ENCODE data around the gene POLR1B.
"Not testable (repeated sequence)": the region's sequence is repeated elsewhere in the genome, so short reads cannot be mapped to it uniquely, and the experiment has no call there.

POLR1B gene, protein sequence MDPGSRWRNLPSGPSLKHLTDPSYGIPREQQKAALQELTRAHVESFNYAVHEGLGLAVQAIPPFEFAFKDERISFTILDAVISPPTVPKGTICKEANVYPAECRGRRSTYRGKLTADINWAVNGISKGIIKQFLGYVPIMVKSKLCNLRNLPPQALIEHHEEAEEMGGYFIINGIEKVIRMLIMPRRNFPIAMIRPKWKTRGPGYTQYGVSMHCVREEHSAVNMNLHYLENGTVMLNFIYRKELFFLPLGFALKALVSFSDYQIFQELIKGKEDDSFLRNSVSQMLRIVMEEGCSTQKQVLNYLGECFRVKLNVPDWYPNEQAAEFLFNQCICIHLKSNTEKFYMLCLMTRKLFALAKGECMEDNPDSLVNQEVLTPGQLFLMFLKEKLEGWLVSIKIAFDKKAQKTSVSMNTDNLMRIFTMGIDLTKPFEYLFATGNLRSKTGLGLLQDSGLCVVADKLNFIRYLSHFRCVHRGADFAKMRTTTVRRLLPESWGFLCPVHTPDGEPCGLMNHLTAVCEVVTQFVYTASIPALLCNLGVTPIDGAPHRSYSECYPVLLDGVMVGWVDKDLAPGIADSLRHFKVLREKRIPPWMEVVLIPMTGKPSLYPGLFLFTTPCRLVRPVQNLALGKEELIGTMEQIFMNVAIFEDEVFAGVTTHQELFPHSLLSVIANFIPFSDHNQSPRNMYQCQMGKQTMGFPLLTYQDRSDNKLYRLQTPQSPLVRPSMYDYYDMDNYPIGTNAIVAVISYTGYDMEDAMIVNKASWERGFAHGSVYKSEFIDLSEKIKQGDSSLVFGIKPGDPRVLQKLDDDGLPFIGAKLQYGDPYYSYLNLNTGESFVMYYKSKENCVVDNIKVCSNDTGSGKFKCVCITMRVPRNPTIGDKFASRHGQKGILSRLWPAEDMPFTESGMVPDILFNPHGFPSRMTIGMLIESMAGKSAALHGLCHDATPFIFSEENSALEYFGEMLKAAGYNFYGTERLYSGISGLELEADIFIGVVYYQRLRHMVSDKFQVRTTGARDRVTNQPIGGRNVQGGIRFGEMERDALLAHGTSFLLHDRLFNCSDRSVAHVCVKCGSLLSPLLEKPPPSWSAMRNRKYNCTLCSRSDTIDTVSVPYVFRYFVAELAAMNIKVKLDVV

DNA sequence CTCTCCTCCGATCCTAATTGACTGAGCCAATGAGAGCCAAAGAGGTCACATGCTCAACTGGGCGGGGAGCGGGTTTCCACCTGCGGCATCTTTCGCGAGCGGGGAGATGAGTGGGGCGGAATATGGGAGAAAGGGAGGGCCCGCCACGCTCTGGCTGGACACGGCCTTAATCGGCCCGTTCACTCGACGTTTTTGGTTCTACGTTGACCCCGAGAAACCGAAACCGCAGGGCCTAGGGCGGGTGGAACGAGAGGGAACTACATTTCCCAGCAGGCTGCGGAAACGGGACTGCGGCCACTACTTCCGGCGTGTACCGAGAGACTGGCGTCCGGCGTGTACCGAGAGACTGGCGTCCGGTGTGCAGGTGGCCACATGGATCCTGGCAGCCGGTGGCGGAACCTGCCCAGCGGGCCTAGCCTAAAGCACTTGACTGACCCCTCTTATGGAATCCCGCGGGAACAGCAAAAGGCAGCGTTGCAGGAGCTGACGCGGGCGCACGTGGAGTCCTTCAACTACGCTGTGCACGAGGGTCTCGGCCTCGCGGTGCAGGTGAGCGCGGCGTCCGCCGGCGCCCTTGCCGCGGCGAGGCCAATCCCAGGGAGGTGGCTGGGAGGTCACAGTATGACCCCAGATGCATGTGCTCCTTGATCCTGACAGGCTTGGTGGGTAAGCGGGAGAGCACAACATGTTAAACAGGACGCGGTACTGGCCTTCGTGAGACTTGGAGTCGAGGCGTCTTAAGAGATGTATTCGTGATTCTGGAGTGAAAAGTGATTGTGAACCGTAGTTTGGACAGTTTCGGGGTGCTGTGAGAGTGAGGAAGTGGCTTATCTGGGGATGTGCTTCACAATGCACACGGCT is at the start of gene POLR1B:
Gene POLR1B (plus strand): TSS at position 343 of the 861 bp plus-strand sequence. CDS start 30 bp downstream, at position 373.
- DNase-seq = peak; percentile 73

DNA sequence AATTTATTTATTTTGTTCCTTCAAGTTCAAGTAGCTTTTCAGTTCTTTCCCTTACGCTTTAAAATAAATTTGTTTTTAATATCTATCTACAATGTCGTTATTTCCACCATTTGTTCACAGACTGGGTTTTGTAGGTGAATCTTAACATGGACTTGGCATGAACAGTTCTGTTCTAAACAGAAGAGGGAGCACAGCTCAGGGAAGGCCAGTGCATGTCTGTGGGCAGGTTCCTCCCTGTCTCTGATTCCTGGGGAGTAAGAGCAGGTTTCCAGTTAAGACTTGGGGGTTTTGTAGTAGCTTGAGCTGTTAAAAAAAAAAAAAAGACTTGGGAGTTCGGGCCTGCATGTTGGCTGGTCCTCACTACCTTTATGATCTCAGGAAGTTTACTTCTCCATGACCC is 49.2 kb upstream of the POLR1B start:
- no peak for DNase-seq

DNA sequence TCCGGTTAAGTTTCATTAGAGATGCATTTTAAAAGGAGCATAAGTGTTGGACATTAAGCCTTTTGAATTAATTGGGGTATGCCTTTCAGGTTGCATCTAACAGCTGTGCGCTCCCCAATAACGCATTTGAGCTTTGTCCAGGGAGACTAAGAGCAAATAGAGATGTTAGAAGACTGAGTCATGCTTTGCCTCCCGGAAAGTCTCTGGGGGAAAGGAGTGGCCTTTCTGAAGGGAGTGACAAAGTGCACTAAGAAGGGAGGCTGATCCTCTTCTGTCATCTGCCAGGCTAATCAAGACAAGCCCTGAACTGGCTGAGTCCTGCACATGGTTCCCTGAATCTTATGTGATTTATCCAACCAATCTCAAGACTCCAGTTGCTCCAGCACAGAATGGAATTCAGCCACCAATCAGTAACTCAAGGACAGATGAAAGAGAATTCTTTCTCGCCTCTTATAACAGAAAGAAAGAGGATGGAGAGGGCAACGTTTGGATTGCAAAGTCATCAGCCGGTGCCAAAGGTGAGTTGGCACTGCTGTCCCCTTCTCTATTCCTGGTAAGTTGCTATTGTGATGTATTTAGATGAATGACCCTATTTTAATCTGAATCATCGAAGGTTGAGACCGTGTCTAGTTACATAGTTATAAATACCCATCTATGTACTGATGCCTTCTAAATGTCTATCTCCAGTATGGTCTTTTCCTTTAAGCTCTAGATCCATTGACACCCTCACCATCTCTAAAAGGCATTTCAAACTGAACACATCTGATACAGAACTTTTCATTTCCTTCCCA is 48.2 kb upstream of the POLR1B start:
- DNase-seq = no peak

DNA sequence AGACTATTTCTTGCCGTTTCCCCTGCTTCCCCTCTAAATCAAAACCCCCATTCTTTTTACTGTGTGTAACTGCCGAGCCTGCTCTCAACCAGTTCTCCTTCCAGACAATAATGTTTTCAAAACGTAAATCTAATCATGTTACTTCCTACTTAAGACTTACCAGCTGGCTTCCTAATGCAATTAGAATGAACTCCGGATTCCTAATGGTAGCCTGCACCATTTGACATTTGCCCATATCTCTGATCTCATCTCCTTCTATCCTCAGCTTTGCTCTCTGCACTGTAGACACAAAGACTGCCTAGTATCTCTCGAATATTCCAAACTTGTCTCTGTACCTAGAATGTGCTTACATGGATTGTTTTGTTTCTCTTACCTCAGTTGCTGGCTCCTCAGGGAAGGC is 47.4 kb upstream of the POLR1B start:
- DNase-seq = no peak

DNA sequence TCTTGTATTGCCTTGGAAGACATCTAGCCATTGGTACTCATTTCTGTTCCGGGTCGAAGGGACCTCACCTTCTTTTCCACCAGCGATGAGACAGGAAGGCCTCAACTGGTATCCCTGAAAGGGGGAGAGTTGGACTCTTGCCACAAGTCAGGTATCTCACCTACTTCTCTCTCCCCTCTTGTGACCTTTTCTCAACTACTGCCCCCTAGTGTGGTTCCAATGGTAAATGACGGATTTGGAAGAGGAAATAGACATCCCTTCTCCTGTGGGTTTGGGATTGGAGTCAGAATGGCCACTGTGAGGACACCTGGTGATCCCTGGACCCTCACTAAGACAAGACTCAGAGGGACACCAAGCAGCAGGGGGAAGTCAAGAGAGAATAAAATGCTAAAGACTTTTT is 46.4 kb upstream of the POLR1B start:
- DNase-seq = not testable (repeated sequence)

DNA sequence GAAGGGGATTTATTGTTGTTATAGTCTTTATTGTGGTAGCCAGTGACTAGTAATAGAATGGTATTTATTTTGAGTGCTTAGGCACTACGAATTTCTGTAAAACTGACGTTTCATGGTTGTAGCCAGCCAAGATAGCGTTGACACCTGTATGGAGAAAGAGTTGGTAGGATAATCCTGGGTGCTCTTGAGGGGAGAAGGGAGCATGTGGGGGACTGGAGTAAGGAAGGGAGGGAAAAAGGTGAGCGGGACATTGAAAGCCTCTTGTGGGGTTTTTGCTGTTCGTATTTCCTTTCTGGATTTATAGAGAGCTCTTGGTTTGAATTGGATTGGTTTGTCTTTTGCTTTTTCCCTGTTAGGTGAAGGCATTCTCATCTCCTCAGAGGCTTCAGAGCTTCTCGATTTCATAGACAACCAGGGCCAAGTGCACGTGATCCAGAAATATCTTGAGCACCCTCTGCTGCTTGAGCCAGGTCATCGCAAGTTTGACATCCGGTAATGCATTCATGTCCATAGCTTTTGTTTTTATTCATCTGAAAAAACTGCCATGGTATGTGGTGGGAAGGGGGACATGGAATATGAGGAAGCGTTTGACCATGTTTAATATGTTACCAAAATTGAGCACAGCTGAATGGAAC is 41.3 kb upstream of the POLR1B start:
- peak; percentile 62 for DNase-seq

DNA sequence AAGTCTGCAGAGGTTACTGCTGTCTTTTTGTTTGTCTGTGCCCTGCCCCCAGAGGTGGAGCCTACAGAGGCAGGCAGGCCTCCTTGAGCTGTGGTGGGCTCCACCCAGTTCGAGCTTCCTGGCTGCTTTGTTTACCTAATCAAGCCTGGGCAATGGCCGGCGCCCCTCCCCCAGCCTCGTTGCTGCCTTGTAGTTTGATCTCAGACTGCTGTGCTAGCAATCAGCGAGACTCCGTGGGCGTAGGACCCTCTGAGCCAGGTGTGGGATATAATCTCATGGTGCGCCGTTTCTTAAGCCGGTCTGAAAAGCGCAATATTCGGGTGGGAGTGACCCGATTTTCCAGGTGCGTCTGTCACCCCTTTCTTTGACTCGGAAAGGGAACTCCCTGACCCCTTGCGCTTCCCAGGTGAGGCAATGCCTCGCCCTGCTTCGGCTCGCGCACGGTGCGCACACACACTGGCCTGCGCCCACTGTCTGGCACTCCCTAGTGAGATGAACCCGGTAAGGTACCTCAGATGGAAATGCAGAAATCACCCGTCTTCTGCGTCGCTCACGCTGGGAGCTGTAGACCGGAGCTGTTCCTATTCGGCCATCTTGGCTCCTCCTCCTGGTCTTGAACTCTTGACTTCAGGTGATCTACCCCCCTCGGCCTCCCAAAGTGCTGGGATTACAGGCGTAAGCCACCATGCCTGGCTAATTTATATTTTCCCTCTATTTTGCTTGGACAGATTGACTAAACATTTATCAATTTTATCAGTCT is 32.8 kb upstream of the POLR1B start:
- not testable (repeated sequence) for DNase-seq

DNA sequence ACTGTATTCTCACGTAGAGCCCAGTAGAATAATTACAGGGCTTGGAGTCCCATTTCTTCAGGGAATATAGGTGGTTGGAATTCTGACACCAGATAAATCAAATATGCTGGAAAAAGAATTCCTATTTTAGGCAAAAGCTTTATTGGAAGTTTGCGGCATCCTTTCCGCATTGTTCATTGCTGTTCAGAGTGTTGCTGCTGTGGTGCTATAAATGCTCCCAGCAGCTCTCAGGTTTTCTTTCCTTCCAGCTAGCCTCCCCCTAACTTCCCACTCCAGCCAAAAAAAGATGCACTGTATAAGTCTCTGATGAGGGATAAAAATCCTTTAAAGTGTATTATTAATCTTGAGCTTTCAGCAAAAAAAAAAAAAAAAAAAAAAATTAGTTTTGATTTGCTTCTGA is 25.5 kb upstream of the POLR1B start:
- DNase-seq = no peak

DNA sequence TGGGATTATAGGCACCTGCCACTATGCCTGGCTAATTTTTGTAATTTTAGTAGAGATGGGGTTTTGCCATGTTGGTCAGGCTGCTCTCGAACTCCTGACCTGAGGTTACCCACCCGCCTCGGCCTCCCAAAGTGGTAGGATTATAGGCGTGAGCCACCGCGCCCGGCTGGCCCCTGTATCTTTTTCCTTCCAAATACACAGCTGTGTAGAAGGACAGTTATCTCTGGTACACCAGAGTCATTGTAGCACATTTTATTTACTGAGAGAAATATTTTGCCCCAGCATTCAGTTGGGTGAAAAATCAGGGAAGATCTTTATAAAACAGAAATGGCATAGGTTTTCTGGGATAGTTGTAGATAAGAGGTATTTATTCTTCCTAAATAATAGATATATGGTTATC is 23.5 kb upstream of the POLR1B start:
- DNase-seq = no peak

DNA sequence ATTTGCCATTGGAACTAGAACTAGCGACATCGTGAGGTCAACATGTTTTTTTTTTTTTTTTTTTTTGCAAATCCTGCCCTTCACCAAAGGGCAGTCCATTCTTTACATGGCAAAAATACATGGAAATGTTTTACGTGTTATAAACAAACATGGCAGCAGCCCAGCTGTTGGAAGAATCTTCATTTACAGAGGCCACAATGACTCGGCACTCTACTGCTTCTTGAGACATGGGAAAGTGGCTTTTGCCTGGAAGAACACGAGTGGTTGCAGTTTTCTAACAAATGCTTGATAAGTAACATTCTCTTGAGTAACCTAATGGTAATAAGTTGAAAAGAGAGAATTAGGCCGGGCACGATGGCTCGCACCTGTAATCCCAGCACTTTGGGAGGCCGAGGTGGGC is 22.8 kb upstream of the POLR1B start:
- no peak for DNase-seq

DNA sequence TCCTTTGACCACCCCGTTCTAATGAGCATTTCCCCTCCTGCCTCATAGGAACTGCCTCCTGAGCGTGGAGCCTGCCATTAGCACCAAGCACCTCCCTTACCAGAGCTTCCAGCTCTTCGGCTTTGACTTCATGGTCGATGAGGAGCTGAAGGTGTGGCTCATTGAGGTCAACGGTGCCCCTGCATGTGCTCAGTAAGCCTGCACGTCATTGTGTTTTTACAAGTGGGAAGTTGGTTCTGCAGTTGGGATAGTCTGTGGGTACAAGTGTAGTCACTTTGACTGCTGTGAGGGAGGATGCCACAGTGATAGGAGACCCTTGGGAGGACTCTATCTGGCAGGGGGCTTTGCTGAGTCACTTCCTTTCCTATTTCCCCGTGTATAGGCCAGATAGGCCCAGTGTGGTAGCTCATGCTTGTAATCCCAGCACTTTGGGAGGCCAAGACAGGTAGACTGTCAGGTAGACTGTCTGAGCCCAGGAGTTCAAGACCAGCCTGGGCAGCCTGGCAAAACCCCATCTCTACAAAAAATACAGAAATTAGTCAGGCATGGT is 22.0 kb upstream of the POLR1B start:
- DNase-seq = no peak

DNA sequence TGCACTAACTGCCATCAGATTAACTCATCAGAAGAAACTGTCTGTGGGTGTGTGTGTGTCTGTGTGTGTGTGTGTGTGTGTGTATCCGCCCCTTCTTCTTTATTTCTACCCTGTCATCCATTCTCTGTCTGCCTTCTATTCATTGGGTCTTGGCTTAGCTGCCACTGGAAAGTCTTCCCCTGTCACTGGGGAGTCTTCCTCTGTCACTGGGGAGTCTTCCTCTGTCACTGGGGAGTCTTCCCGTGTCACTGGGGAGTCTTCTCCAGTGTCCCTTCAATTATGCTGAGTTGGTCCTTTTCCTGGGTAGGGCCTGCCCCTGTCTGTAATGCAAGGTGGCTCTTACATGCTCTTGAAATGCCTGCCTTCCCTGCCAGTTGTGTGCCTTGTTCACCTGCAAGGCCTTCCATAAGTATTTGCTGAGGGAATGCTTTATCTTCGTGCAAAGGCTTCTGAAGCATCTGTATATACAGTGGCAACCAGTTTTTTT is 18.9 kb upstream of the POLR1B start:
- no peak for DNase-seq

DNA sequence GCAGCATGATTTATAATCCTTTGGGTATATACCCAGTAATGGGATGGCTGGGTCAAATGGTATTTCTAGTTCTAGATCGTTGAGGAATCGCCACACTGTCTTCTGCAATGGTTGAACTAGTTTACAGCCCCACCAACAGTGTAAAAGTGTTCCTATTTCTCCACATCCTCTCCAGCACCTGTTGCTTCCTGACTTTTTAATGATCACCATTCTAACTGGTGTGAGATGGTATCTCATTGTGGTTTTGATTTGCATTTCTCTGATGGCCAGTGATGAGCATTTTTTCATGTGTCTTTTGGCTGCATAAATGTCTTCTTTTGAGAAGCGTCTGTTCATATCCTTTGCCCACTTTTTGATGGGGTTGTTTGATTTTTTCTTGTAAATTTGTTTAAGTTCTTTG is 18.0 kb upstream of the POLR1B start:
- DNase-seq = not testable (repeated sequence)

DNA sequence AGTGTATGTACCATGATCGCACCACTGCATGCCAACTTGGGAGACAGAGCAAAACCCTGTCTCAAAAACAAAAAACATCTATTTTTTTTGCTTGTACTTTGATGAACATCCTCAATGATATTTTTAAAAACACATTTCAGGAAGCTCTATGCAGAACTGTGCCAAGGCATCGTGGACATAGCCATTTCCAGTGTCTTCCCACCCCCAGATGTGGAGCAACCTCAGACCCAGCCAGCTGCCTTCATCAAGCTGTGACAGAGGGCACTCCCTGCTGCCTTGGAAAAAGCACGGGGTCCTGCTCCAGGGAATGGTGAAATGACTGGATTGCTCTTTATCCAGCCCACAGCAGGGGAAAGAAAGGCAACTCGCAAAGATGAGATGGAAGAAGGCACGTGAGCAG is 13.7 kb upstream of the POLR1B start:
- no peak for DNase-seq

DNA sequence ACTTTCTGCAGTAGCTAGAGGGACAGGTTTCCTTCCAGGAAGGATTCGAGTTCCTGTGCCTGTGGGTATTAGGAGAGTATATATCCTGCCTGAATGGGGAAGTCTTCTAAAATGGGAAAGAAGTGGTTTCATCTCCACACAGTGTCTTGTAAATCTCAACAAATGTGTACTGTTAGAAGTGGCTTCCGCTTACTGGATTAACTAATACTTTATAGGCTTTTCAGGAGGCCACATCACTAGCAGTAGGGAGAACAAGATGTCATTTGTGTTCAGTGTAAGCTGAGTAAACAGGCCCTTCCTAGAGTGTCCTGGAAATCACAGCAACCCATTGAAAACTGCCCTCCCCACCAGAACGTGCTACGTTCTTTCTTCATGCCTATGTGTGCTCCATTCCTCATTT is 12.5 kb upstream of the POLR1B start:
- no peak for DNase-seq

DNA sequence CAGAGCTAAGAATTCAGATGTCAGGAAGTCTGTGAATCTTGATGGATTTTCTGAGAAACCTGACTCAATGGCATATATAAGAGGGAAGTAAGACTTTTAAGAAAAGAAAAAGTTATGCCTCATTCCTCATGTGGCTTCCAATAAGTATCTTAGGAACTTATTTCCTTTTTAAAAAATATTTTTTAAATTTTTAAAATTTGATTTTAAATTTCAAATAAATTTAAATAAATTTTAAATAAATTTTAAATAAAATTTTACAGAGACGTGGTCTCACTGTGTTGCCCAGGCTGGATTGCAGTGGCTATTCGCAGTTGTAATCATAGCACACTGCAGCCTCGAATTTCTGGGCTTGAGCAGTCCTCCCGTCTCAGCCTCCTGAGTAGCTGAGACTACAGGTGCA is 11.5 kb upstream of the POLR1B start:
- no peak for DNase-seq

DNA sequence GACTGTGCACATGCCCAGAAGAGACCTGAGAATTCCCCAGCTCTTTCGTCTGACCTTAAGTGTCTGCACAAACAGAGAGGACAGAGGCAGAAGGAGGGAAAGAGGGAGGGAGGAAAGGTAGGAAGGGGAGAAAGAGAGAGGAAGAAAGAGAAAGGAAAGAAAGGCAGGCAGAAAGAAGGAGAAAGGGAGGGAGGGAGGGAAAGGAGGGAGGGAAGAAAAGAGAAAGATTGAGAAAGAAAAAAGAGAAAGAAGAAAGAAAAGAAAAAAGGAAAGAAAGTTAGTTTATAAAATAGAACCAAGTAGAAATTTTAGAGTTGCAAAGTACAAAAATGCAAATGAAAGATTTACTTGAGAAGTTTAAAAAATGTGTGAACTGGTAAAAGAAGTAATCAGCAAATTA is 7.4 kb upstream of the POLR1B start:
- no peak for DNase-seq

DNA sequence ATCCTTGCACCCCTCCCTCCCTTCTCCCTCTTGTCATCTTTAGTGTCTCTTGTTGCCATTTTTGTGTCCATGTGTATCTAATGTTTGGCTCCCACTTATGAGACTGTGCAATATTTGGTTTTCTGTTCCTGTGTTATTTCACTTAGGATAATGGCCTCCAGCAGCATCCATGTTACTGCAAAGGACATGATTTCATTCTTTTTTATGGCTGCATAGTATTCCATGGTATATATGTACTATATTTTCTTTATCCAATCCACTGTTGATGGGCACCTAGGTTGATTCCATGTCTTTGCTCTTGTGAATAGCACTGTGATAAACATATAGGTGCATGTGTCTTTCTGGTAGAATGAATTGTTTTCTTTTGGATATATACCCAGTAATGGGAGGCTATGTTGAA is 5.6 kb upstream of the POLR1B start:
- not testable (repeated sequence) for DNase-seq

DNA sequence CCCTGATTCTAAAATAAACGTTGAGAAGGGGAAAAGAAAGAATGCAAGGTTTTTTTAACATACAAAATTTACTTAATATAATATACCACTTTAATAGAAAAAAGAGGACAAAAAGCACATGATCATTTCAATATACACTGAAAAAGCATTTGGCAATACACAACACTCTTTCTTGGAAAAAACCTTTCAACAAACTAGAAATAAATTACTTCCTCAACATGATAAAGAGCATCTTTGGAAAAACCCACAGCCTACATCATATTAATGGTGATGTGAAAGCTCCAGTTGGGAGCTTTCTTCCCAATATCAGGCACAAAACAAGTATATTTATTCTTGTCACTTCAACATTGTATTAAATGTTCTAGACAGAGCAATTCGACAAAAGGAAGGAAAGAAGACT is 3.0 kb upstream of the POLR1B start:
- no peak for DNase-seq

DNA sequence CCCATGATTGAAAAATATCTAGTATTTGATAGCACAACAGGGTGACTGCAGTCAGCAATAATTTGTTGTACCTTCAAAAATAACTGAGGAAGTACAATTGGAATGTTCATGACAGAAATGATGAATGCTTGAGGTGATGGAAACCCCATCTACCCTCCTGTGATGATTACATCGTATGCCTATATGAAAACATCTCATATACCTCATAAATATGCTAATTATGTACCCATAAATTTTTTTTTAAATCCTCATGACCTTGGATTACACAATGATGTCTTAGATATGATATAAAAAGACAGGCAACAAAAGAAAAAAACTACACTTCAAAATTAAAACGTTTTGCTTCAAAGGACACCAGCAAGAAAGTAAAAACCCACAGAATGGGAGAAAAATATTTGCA is 1.4 kb upstream of the POLR1B start:
- no peak for DNase-seq
